ENCODE results near the gene PLXNB3.

DNA sequence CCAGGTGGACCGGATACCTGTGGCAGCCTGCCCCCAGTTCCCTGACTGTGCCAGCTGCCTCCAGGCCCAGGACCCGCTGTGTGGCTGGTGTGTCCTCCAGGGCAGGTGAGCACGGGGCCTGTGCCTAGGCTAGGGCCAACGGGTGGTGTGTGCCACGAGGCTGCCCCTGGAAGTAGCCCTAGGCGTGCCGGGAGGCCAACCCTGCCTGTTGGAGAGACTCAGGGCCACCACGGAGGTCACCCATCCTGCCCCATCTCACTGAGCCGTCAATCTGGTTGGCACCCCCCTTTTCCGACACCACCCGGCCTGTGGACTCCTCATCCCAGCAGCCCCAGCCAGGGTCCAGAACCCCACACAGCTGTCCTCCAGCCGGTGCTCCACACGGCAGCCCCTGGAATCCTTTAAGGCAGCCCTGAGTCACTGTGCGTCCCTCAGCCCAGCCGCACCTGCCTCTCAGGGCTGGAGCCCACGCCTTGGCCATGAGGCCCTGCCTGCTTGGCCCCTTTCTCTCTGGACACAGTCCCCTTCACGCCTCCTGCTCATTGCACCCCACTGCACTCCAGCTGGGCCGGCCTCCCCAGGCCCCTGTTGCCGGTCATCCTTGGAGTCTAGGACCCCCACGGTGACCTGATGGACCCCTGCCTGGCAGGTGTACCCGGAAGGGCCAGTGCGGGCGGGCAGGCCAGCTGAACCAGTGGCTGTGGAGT, 5.3 kb downstream of the PLXNB3 start:
- no peak for TF ChIP-seq CTCF (conservative IDR thresholded peaks at IDR 0.05; ENCODE audit: low read length)
- no peak for TF ChIP-seq EZH2phosphoT487 (IDR thresholded peaks at IDR 0.05; ENCODE audit: borderline replicate concordance, low read depth, low read length)

Data from OCI-LY7 (cell line).